HEK293 (cell line): Measurements from ENCODE around the gene FBN2.

Experiments used
- AEBP2 ChIP-seq: fragments of 450-650 bp; formaldehyde crosslinking; IDR thresholded peaks from 2 replicates; pipeline ENCODE4 v1.5.1; 2016; ENCODE audit warnings: missing biosample characterization, missing genetic modification characterization, borderline replicate concordance
- HOXC10 ChIP-seq: sonication (generic); formaldehyde crosslinking; IDR thresholded peaks from 2 replicates; pipeline ENCODE4 v1.8.1; 2023; ENCODE audit warnings: mild to moderate bottlenecking, missing genetic modification reagents
- HOXD13 ChIP-seq: sonication (generic); formaldehyde crosslinking; IDR thresholded peaks from 2 replicates; pipeline ENCODE4 v1.8.0; 2022; ENCODE audit warnings: missing genetic modification reagents, borderline replicate concordance
- KLF10 ChIP-seq: fragments of 450-650 bp; IDR thresholded peaks from 2 replicates; pipeline ENCODE4 v1.5.1; 2018; ENCODE audit warnings: missing biosample characterization, mild to moderate bottlenecking, missing genetic modification characterization
- PRDM4 ChIP-seq: fragments of 450-650 bp; formaldehyde crosslinking; IDR thresholded peaks from 2 replicates; pipeline ENCODE4 v1.5.1; 2017; ENCODE audit warnings: missing biosample characterization, missing genetic modification characterization
- SP2 ChIP-seq: fragments of 450-650 bp; formaldehyde crosslinking; IDR thresholded peaks from 2 replicates; pipeline ENCODE4 v1.5.1; 2016; ENCODE audit warnings: missing biosample characterization, missing genetic modification characterization
- SP3 ChIP-seq: fragments of 450-650 bp; formaldehyde crosslinking; IDR thresholded peaks from 2 replicates; pipeline ENCODE4 v1.5.1; 2016; ENCODE audit warnings: missing biosample characterization, missing genetic modification characterization
- SP7 ChIP-seq: fragments of 450-650 bp; formaldehyde crosslinking; IDR thresholded peaks from 2 replicates; pipeline ENCODE4 v1.5.1; 2016; ENCODE audit warnings: missing biosample characterization, missing genetic modification characterization
- ZBTB17 ChIP-seq: fragments of 450-650 bp; formaldehyde crosslinking; IDR thresholded peaks from 2 replicates; pipeline ENCODE4 v1.5.1; 2016; ENCODE audit warnings: missing biosample characterization, missing genetic modification characterization
- ZBTB48 ChIP-seq: fragments of 450-650 bp; formaldehyde crosslinking; IDR thresholded peaks from 2 replicates; pipeline ENCODE4 v1.5.1; 2016; ENCODE audit warnings: missing biosample characterization, missing genetic modification characterization
- ZFP37 ChIP-seq: fragments of 450-650 bp; formaldehyde crosslinking; IDR thresholded peaks from 2 replicates; pipeline ENCODE4 v1.5.1; 2016; ENCODE audit warnings: missing biosample characterization, missing genetic modification characterization
- ZNF155 ChIP-seq: fragments of 450-650 bp; formaldehyde crosslinking; IDR thresholded peaks from 2 replicates; pipeline ENCODE4 v1.5.1; 2016; ENCODE audit warnings: missing biosample characterization, missing genetic modification characterization
- ZNF24 ChIP-seq: fragments of 450-650 bp; formaldehyde crosslinking; IDR thresholded peaks from 2 replicates; pipeline ENCODE4 v1.5.1; 2016; ENCODE audit warnings: missing biosample characterization, missing genetic modification characterization
- ZNF248 ChIP-seq: fragments of 450-650 bp; formaldehyde crosslinking; IDR thresholded peaks from 2 replicates; pipeline ENCODE4 v1.5.1; 2017; ENCODE audit warnings: missing biosample characterization, missing genetic modification characterization
- ZNF341 ChIP-seq: fragments of 450-650 bp; formaldehyde crosslinking; IDR thresholded peaks from 2 replicates; pipeline ENCODE4; 2016; ENCODE audit warnings: low read depth, missing biosample characterization, missing genetic modification characterization
- ZNF449 ChIP-seq: fragments of 450-650 bp; formaldehyde crosslinking; IDR thresholded peaks from 2 replicates; pipeline ENCODE4 v1.5.1; 2017; ENCODE audit warnings: missing biosample characterization, mild to moderate bottlenecking, missing genetic modification characterization, moderate library complexity
- ZNF501 ChIP-seq: fragments of 450-650 bp; formaldehyde crosslinking; IDR thresholded peaks from 2 replicates; pipeline ENCODE4 v1.5.1; 2016; ENCODE audit warnings: missing biosample characterization, missing genetic modification characterization
- ZNF791 ChIP-seq: fragments of 450-650 bp; formaldehyde crosslinking; IDR thresholded peaks from 2 replicates; pipeline ENCODE4 v1.5.1; 2016; ENCODE audit warnings: missing biosample characterization, missing genetic modification characterization
- TF ChIP-seq, protein P1 (sequence below): fragments of 450-650 bp; formaldehyde crosslinking; IDR thresholded peaks from 2 replicates; pipeline ENCODE4 v1.5.1; 2016; ENCODE audit warnings: missing biosample characterization, missing genetic modification characterization
- TF ChIP-seq, protein P2 (sequence below): fragments of 450-650 bp; formaldehyde crosslinking; IDR thresholded peaks from 2 replicates; pipeline ENCODE4 v1.5.1; 2016; ENCODE audit warnings: missing biosample characterization, missing genetic modification characterization
- TF ChIP-seq, protein P3 (sequence below): fragments of 450-650 bp; formaldehyde crosslinking; IDR thresholded peaks from 2 replicates; pipeline ENCODE4 v1.5.1; 2016; ENCODE audit warnings: missing biosample characterization, missing genetic modification characterization
- TF ChIP-seq, protein P4 (sequence below): sonication (generic); formaldehyde crosslinking; IDR thresholded peaks from 2 replicates; pipeline ENCODE4 v1.8.1; 2022; ENCODE audit warnings: mild to moderate bottlenecking, moderate library complexity, missing genetic modification reagents
- TF ChIP-seq, protein P5 (sequence below): fragments of 450-650 bp; formaldehyde crosslinking; IDR thresholded peaks from 2 replicates; pipeline ENCODE4 v1.5.0; 2017; ENCODE audit warnings: missing biosample characterization, missing genetic modification characterization, borderline replicate concordance
- TF ChIP-seq, protein P6 (sequence below): fragments of 450-650 bp; formaldehyde crosslinking; IDR thresholded peaks from 2 replicates; pipeline ENCODE4 v1.5.1; 2016; ENCODE audit warnings: missing biosample characterization, missing genetic modification characterization

FBN2 gene

GRCh38 chr5:128538250-128539037 is 399 bp upstream of the FBN2 start (continued):
- TF ChIP-seq, protein P1, sequence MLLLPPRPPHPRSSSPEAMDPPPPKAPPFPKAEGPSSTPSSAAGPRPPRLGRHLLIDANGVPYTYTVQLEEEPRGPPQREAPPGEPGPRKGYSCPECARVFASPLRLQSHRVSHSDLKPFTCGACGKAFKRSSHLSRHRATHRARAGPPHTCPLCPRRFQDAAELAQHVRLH: 0 out of 2 replicates have a peak, but pooled peaks have one; percentile 26
- TF ChIP-seq, protein P2, sequence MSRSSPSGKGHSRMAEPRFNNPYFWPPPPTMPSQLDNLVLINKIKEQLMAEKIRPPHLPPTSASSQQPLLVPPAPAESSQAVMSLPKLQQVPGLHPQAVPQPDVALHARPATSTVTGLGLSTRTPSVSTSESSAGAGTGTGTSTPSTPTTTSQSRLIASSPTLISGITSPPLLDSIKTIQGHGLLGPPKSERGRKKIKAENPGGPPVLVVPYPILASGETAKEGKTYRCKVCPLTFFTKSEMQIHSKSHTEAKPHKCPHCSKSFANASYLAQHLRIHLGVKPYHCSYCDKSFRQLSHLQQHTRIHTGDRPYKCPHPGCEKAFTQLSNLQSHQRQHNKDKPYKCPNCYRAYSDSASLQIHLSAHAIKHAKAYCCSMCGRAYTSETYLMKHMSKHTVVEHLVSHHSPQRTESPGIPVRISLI (tag by site-specific recombination): no peak
- TF ChIP-seq ZNF155 (tag by site-specific recombination): no peak
- no peak for TF ChIP-seq ZNF248
- 0 out of 2 replicates have a peak, but pooled peaks have one; percentile 27 for TF ChIP-seq HOXD13 (CRISPR knock-in tag)
- peak; percentile 99 for TF ChIP-seq ZBTB48
- TF ChIP-seq ZNF449 (tag by site-specific recombination): peak; percentile 22
- peak; percentile 69 for TF ChIP-seq PRDM4 (tag by site-specific recombination)
- no peak; the same call in 1 of the 2 replicates for TF ChIP-seq ZFP37 (tag by site-specific recombination)
- TF ChIP-seq, protein P3, sequence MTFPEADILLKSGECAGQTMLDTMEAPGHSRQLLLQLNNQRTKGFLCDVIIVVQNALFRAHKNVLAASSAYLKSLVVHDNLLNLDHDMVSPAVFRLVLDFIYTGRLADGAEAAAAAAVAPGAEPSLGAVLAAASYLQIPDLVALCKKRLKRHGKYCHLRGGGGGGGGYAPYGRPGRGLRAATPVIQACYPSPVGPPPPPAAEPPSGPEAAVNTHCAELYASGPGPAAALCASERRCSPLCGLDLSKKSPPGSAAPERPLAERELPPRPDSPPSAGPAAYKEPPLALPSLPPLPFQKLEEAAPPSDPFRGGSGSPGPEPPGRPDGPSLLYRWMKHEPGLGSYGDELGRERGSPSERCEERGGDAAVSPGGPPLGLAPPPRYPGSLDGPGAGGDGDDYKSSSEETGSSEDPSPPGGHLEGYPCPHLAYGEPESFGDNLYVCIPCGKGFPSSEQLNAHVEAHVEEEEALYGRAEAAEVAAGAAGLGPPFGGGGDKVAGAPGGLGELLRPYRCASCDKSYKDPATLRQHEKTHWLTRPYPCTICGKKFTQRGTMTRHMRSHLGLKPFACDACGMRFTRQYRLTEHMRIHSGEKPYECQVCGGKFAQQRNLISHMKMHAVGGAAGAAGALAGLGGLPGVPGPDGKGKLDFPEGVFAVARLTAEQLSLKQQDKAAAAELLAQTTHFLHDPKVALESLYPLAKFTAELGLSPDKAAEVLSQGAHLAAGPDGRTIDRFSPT (tag by site-specific recombination): peak; percentile 82
- no peak for TF ChIP-seq AEBP2
- TF ChIP-seq, protein P4, sequence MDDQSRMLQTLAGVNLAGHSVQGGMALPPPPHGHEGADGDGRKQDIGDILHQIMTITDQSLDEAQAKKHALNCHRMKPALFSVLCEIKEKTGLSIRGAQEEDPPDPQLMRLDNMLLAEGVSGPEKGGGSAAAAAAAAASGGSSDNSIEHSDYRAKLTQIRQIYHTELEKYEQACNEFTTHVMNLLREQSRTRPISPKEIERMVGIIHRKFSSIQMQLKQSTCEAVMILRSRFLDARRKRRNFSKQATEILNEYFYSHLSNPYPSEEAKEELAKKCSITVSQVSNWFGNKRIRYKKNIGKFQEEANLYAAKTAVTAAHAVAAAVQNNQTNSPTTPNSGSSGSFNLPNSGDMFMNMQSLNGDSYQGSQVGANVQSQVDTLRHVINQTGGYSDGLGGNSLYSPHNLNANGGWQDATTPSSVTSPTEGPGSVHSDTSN: 0 out of 2 replicates have a peak, but pooled peaks have one; percentile 5
- peak; percentile 79 for TF ChIP-seq SP7 (tag by site-specific recombination)
- peak; percentile 74 for TF ChIP-seq ZBTB17 (tag by site-specific recombination)
- TF ChIP-seq, protein P5, sequence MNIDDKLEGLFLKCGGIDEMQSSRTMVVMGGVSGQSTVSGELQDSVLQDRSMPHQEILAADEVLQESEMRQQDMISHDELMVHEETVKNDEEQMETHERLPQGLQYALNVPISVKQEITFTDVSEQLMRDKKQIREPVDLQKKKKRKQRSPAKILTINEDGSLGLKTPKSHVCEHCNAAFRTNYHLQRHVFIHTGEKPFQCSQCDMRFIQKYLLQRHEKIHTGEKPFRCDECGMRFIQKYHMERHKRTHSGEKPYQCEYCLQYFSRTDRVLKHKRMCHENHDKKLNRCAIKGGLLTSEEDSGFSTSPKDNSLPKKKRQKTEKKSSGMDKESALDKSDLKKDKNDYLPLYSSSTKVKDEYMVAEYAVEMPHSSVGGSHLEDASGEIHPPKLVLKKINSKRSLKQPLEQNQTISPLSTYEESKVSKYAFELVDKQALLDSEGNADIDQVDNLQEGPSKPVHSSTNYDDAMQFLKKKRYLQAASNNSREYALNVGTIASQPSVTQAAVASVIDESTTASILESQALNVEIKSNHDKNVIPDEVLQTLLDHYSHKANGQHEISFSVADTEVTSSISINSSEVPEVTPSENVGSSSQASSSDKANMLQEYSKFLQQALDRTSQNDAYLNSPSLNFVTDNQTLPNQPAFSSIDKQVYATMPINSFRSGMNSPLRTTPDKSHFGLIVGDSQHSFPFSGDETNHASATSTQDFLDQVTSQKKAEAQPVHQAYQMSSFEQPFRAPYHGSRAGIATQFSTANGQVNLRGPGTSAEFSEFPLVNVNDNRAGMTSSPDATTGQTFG: no peak
- TF ChIP-seq HOXC10 (CRISPR knock-in tag): no peak
- TF ChIP-seq SP3: peak; percentile 90
- TF ChIP-seq ZNF341 (tag by site-specific recombination): peak; percentile 60
- peak; percentile 96 for TF ChIP-seq KLF10 (tag by site-specific recombination)
- peak; percentile 95 for TF ChIP-seq SP2
- TF ChIP-seq ZNF501 (tag by site-specific recombination): peak; percentile 90
- TF ChIP-seq ZNF24: peak; percentile 56
- TF ChIP-seq, protein P6, sequence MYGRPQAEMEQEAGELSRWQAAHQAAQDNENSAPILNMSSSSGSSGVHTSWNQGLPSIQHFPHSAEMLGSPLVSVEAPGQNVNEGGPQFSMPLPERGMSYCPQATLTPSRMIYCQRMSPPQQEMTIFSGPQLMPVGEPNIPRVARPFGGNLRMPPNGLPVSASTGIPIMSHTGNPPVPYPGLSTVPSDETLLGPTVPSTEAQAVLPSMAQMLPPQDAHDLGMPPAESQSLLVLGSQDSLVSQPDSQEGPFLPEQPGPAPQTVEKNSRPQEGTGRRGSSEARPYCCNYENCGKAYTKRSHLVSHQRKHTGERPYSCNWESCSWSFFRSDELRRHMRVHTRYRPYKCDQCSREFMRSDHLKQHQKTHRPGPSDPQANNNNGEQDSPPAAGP (tag by site-specific recombination): peak; percentile 64
- TF ChIP-seq ZNF791 (tag by site-specific recombination): 0 out of 2 replicates have a peak, but pooled peaks have one; percentile 35
